GM18517 (cell line): Measurements from ENCODE around the gene DPEP3.

ENCODE experiments used
- ATAC-seq: cut with Tn5 transposase; IDR thresholded peaks from one replicate; pipeline ENCODE4 v1.9.1; 2021; ENCODE audit warnings: mild to moderate bottlenecking, moderate library complexity; ENCODE audit not compliant: unreplicated experiment

The DPEP3 gene

DNA sequence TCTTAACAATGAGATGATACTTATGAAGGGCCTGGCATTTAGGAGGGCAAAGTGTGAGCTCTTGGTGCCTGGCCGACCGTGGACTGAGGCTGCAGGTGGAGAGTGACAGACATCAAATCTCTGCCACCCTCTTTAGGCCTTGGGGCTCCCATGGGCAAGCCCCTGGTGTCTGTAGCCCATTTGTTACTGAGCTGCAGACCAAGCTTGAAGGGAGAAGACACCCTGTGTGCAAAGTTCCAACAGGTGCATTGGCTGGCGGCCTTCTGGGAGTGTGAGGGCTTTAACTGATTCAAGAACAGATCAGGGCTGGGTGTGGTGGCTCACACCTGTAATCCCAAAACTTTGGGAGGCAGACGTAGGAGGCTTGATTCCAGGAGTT, 47.8 kb downstream of the DPEP3 start:
- ATAC-seq = no peak

DNA sequence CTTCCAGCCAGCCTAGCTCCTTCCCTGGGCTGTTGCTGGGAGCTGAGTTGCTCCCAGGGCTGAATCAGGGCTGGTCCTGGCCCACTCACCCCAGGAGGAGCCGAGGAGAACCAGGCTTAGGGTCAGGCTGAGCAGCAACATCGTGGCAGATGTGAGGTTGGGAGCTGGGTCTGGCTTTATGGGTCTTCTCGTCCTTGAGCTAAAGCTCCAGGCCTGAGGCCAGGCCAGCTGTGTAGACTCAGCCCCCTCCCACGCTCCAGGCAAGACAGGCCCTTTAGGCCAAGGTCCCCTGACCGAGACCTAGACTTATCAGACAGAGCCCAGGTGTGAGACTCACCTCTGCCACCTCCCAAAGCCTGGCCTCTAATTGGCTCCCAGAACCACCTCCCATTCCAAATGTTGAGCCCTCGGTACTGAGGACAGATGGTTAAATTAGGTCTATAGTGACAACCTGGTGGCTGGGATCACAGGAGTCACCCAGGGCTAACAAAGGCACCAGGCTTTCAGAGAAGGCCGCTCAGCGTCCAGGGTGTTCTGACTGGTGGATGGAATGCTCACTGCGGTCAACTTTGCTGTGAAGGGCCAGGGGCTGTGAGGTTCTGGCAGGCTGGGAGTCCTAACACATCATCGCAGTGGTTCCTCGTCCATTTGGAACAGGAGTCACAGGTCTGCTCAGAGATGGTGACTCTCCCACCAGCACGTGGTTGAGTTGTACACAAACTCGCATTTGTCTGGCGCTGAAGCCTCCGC, 48.4 kb downstream of the DPEP3 start, which contains the start of gene CTRL:
Gene CTRL, minus strand, starts transcription at position 151 of the 750 bp plus-strand sequence. Its CDS starts 10 bp downstream, at position 141.
- no peak for ATAC-seq

- ATAC-seq = no peak
Measured at GRCh38 chr16:67930678-67931211, 49.6 kb downstream of the DPEP3 start.

DNA sequence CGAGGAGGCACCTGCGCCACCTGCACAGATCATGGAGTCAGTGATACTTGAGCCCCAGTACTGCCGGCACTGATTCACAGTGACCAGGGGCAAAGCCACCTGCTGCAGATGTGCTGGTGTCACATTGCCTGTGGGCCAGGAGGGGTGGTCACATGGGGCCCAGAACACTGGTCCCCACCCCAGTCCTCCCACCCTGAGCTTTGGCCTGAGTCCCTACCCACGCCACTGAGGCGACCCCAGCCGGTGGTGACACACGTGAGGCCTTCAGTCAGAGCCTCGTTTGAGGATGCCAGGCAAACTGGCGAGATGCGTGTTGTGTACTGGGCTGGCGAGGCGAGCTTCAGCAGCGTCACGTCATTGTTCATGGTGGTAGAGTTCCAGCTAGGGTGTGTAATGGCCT, 50.1 kb downstream of the DPEP3 start:
- no peak for ATAC-seq

DNA sequence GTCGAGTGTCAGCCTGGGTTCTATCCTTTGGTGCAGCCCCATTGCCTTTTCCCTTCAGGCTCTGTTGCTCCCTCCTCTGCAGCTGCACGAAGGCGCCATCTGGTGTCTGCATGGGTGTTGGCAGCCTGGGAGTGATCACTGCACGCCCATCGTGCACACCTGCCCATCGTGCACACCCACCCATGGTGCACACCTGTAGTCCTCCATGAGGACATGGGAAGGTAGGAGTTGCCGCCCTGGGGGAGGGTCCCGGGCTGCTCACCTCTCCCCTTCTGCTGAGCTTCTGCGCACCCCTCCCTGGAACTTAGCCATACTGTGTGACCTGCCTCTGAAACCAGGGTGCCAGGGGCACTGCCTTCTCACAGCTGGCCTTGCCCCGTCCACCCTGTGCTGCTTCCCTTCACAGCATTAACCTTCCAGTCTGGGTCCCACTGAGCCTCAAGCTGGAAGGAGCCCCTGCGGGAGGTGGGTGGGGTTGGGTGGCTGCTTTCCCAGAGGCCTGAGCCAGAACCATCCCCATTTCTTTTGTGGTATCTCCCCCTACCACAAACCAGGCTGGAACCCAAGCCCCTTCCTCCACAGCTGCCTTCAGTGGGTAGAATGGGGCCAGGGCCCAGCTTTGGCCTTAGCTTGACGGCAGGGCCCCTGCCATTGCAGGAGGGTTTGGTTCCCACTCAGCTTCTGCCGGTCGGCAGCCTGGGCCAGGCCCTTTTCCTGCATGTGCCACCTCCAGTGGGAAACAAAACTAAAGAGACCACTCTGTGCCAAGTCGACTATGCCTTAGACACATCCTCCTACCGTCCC, 51.5 kb downstream of the DPEP3 start:
- ATAC-seq = no peak

DNA sequence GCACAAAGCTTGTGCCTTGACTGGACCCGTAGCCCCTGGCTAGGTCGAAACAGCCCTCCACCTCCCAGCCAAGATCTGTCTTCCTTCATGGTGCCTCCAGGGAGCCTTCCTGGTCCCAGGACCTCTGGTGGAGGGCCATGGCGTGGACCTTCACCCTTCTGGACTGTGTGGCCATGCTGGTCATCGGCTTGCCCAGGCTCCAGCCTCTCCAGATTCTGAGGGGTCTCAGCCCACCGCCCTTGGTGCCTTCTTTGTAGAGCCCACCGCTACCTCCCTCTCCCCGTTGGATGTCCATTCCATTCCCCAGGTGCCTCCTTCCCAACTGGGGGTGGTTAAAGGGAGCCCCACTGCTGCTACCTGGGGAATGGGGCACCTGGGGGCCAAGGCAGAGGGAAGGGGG, 52.2 kb downstream of the DPEP3 start:
- ATAC-seq = no peak

DNA sequence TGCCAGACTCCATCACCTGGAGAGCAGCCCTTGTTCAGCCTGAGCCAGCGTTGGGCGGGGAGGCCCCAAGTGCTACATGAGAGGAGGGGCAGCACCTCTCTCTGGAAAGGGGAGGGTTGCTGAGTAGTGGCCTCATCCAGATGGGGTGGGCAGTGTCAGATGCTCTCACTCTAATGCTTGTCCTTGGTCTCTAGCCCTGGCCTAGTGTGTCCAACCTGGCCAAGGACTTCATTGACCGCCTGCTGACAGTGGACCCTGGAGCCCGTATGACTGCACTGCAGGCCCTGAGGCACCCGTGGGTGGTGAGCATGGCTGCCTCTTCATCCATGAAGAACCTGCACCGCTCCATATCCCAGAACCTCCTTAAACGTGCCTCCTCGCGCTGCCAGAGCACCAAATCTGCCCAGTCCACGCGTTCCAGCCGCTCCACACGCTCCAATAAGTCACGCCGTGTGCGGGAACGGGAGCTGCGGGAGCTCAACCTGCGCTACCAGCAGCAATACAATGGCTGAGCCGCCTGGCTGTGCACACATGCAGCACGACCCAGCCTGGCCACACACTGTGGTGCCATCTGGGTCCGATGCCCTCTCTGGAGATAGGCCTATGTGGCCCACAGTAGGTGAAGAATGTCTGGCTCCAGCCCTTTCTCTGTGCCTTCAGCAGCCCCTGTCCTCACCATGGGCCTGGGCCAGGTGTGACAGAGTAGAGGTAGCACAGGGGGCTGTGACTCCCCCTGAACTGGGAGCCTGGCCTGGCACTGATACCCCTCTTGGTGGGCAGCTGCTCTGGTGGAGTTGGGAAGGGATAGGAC, 53.0 kb downstream of the DPEP3 start:
- ATAC-seq = no peak

GRCh38 chr16:67926181-67926750, 54.0 kb downstream of the DPEP3 start:
- no peak for ATAC-seq
